ENCODE results near the gene MTM1. TPM values are rescaled to one million over a fixed set of nuclear protein-coding genes. Genes with fewer than 3 reads are reported as not detected.
A peak's percentile ranks its signal among the peaks of the same experiment; 100 is the strongest.

Gene MTM1
- total and polyA plus RNA-seq, 2 donors (not counting 1 experiment from before 2014, with no cell fraction given), result 8.7 to 29.8 TPM

GRCh38 chrX:150680974-150681373 is 112.6 kb downstream of the MTM1 start:
- Mint-ChIP-seq H3K4me3 (no peak overlapping the region), H3K4me1 (peaks cover 2% of the 10 kb centered on the region), H3K9me3 (ENCODE audit: insufficient read depth) (no peaks in the 10 kb centered on the region), H3K27me3 (no peaks in the 10 kb centered on the region), H3K27ac (no peak overlapping the region)
- peaks cover 0 to 6% (median 0%) of the 10 kb centered on the region in 3 donors for H3K9me3 ChIP-seq (ENCODE audit: control extremely low read depth in 1 of 3, control insufficient read depth in 2 of 3, insufficient read depth in 1 of 3, low read length in 2 of 3)
- no peak overlapping the region for H2AFZ ChIP-seq (ENCODE audit: insufficient read depth, low read depth, low read length, poor library complexity, severe bottlenecking)
- no CpG with 5 or more reads among the region's 7 CpGs for WGBS (ENCODE audit: insufficient coverage)
- POLR2A ChIA-PET, result no interaction called here
- no peak for TF ChIP-seq EZH2 (IDR thresholded peaks at IDR 0.05; ENCODE audit: borderline replicate concordance, insufficient read depth, low read depth, low read length, poor library complexity, severe bottlenecking)
- peak; percentile 5 for TF ChIP-seq CTCF (IDR thresholded peaks at IDR 0.05)
- H3K4me1 ChIP-seq (ENCODE audit: control insufficient read depth in 2 of 2, insufficient read depth in 2 of 2, low read length in 2 of 2), result peaks cover 0 to 2% of the 10 kb centered on the region in 2 donors
- H3K4me3 ChIP-seq (ENCODE audit: control extremely low read depth in 1 of 5, extremely low read depth in 1 of 5, insufficient read depth in 1 of 5, low read depth in 2 of 5, low read length in 4 of 5), result no peak overlapping the region
- CTCF ChIA-PET, result interaction anchor here (1.0 to 4.3 kb wide), 5 partner anchors 19 to 40 kb away, joined by 4 to 57 read pairs (median 9); no protein-coding TSS in a partner anchor
- intact Hi-C loops (cut with micrococcal nuclease), result no loop called here
- no peaks in the 10 kb centered on the region for H3K36me3 ChIP-seq (replicated peaks in 1 of 2; ENCODE audit: control extremely low read depth in 1 of 2, control insufficient read depth in 1 of 2, extremely low read depth in 1 of 2, insufficient read depth in 2 of 2, low read length in 1 of 2)
- no peaks in the 10 kb centered on the region for H3K27me3 ChIP-seq (replicated peaks in 1 of 4; ENCODE audit: control extremely low read depth in 1 of 4, control insufficient read depth in 3 of 4, insufficient read depth in 4 of 4, low read length in 3 of 4)
- H3K4me2 ChIP-seq (replicated peaks; ENCODE audit: low read depth, low read length, poor library complexity, severe bottlenecking), result no peak overlapping the region
- H3K79me2 ChIP-seq (ENCODE audit: control insufficient read depth, insufficient read depth, low read length), result no peaks in the 10 kb centered on the region
- H4K20me1 ChIP-seq (ENCODE audit: control insufficient read depth, insufficient read depth, low read length, poor library complexity, severe bottlenecking), result no peaks in the 10 kb centered on the region
- H3K9ac ChIP-seq (ENCODE audit: low read length), result no peak overlapping the region
- no peak for DNase-seq
- no peak for ATAC-seq (ENCODE audit: low read depth)
- H3K27ac ChIP-seq (ENCODE audit: low read length in 2 of 2), result no peak overlapping the region

GRCh38 chrX:150683112-150683511 is 114.7 kb downstream of the MTM1 start:
- intact Hi-C loops (cut with micrococcal nuclease), result loop anchor here (1.0 to 2.0 kb wide), 2 partner anchors 14 to 33 kb away; no protein-coding TSS in a partner anchor
- no peaks in the 10 kb centered on the region for H3K36me3 ChIP-seq (replicated peaks in 1 of 2; ENCODE audit: control extremely low read depth in 1 of 2, control insufficient read depth in 1 of 2, extremely low read depth in 1 of 2, insufficient read depth in 2 of 2, low read length in 1 of 2)
- no peak overlapping the region for H3K27ac Mint-ChIP-seq
- no peak overlapping the region for H3K4me3 Mint-ChIP-seq
- H4K20me1 ChIP-seq (ENCODE audit: control insufficient read depth, insufficient read depth, low read length, poor library complexity, severe bottlenecking), result no peaks in the 10 kb centered on the region
- H3K27me3 Mint-ChIP-seq, result no peaks in the 10 kb centered on the region
- H3K9me3 ChIP-seq (ENCODE audit: control extremely low read depth in 1 of 3, control insufficient read depth in 2 of 3, insufficient read depth in 1 of 3, low read length in 2 of 3), result no peaks in the 10 kb centered on the region
- H3K79me2 ChIP-seq (ENCODE audit: control insufficient read depth, insufficient read depth, low read length), result no peaks in the 10 kb centered on the region
- ChIA-PET CTCF (interaction anchor here (0.9 to 4.3 kb wide), 16 partner anchors 11 to 129 kb away, joined by 3 to 72 read pairs (median 6); partner anchors contain the start of gene MTMR1), POLR2A (interaction anchor here (1.1 kb wide), 1 partner anchor 10 kb away, joined by 5 read pairs; the partner anchor contains the start of gene MTMR1)
- peaks cover 0 to 3% of the 10 kb centered on the region in 2 donors for H3K4me1 ChIP-seq (ENCODE audit: control insufficient read depth in 2 of 2, insufficient read depth in 2 of 2, low read length in 2 of 2)
- H3K9me3 Mint-ChIP-seq (ENCODE audit: insufficient read depth), result no peaks in the 10 kb centered on the region
- DNase-seq, result no peak
- H3K27ac ChIP-seq (ENCODE audit: low read length in 2 of 2), result no peak overlapping the region
- H2AFZ ChIP-seq (ENCODE audit: insufficient read depth, low read depth, low read length, poor library complexity, severe bottlenecking), result no peak overlapping the region
- no peak for ATAC-seq (ENCODE audit: low read depth)
- H3K4me2 ChIP-seq (replicated peaks; ENCODE audit: low read depth, low read length, poor library complexity, severe bottlenecking), result no peak overlapping the region
- no peaks in the 10 kb centered on the region for H3K27me3 ChIP-seq (replicated peaks in 1 of 4; ENCODE audit: control extremely low read depth in 1 of 4, control insufficient read depth in 3 of 4, insufficient read depth in 4 of 4, low read length in 3 of 4)
- TF ChIP-seq EZH2 (IDR thresholded peaks at IDR 0.05; ENCODE audit: borderline replicate concordance, insufficient read depth, low read depth, low read length, poor library complexity, severe bottlenecking) (no peak), CTCF (IDR thresholded peaks at IDR 0.05) (no peak)
- no CpG with 5 or more reads among the region's 3 CpGs for WGBS (ENCODE audit: insufficient coverage)
- H3K4me3 ChIP-seq (ENCODE audit: control extremely low read depth in 1 of 5, extremely low read depth in 1 of 5, insufficient read depth in 1 of 5, low read depth in 2 of 5, low read length in 4 of 5), result no peak overlapping the region
- peaks cover 2% of the 10 kb centered on the region for H3K4me1 Mint-ChIP-seq
- no peak overlapping the region for H3K9ac ChIP-seq (ENCODE audit: low read length)

All from B cell (primary cell).